NCI-H2227 treated with DMSO at 0.1 percent for 48 hours (cell line): Measurements from ENCODE around the gene TAF6L.
A peak's percentile ranks its signal among the peaks of the same experiment; 100 is the strongest.
"Not testable (repeated sequence)": the region's sequence is repeated elsewhere in the genome, so short reads cannot be mapped to it uniquely, and the experiment has no call there.

Experiments
- DNase-seq: peaks from one replicate; lab custom pipeline; 2025; lab: John Stamatoyannopoulos, UW

TAF6L gene

DNA sequence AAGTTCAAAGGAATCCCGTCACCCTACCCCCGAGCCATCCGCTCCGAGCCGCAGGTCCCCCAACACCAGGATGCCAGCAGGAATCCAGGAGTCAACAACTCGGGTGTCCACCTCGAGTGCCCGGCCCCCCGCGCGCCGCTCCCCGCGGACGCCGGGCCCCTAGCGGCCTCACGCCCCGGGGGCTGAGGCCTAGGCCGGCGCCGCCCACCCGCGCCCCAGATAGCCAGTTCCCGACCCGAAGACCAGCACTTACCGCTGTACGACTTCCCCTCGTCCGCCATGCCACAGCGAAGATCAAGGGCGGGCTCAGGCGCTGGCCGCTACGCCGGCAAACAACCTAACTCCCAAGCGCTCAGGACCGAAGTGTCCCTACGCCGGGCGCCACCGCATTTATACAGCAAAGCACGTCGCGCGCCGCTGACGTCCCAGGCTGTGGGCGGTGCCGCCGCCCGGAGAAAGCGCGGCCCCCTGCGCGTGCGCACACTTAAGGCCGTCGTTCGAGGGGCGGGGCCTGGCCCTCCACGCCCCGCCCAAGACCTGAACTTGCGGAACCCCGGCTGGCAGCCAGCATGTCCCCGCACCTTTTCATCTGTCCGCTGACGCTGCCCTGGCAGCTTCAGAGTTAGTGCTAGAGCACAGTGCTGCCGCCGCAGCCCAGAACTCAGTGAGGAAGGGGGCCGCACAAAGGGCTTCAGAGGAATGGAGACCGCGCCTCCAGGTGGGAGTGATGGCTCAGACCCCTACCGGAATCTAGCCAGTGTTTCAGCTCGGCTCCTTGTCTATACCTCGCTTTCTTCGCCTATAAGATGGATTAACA, 34.1 kb downstream of the TAF6L start, which contains the start of gene NXF1:
Gene NXF1 (minus strand): TSS at position 365 of the 817 bp plus-strand sequence. CDS start 84 bp downstream, at position 281.
- peak; percentile 94 for DNase-seq

- DNase-seq, result no peak
Observed at GRCh38 chr11:62805961-62806441, 34.8 kb downstream of the TAF6L start.

DNA sequence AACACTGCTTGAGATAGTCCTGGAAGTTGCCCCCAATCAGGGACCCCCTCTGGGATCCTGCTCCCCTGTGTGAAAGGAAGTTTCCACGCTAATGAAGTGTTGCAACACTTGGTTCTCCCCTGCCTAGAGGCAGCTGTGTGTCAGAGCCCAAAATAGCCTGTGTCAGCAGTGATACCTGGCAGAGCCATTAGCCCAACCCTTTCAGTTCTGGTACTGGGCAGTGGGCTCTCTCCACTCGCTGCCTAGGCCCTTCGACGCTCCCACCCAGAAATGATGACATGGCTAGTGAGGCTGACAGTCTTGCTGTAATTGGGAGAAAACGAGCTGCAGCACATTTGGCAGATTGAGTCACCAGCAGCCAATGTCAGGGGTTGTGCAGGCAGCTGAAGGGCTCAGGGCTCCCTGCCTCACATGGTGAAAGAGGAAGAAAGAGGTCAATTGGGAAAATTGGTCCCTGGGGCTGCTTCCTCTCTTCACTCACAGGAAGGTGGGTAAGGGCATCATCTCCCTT, 35.5 kb downstream of the TAF6L start:
- DNase-seq, result peak; percentile 16

- DNase-seq, result no peak
Observed at GRCh38 chr11:62810748-62811147, 39.6 kb downstream of the TAF6L start.

DNA sequence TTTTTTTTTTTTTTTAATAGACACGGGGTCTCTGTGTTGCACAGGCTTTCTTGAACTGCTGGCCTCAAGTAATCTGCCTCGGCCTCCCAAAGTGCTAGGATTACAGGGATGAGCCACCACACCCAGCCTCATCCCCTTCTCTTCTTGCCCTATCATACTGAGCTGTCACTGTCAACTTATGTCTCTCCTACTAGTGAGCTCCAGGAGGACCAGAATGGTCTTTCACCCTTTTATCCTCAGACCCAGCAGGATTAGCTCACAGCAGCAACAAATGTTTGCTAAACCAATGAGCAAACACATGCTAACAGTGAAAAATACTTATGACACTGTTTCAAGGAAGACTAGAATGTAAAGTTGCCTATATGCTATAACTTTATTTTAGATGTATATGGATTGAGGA, 40.5 kb downstream of the TAF6L start:
- no peak for DNase-seq

- no peak for DNase-seq
Observed at GRCh38 chr11:62816557-62816956, 45.4 kb downstream of the TAF6L start.

DNA sequence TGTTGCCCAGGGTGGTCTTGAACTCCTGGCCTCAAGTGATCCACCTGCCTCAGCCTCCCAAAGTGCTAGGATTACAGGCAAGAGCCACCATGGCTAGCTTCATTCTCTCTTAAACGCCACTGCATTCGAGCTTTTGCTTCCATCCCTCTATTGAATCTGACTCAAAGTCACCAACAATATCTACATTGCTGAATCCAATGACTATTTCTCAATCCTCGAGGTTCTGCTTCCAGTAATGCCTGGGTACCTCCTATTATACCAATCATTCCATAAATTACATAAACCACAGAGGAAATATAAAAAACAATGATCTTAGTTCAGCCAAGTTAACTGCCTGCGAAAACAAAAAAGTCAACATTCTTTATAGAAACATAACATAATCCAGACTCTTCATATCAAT, 45.9 kb downstream of the TAF6L start:
- DNase-seq, result no peak

GRCh38 chr11:62823677-62824076, 52.5 kb downstream of the TAF6L start:
- DNase-seq, result no peak

GRCh38 chr11:62828130-62828529, 56.9 kb downstream of the TAF6L start:
- DNase-seq, result not testable (repeated sequence)

GRCh38 chr11:62830904-62831519, 59.8 kb downstream of the TAF6L start:
- peak; percentile 63 for DNase-seq

GRCh38 chr11:62831520-62832335, 60.5 kb downstream of the TAF6L start, which contains the start of gene STX5:
Gene STX5, minus strand, starts transcription at chr11:62832051. Its CDS starts 808 bp downstream, at chr11:62831243.
- peak; percentile 98 for DNase-seq

- no peak for DNase-seq
Observed at GRCh38 chr11:62832336-62833234, 61.4 kb downstream of the TAF6L start, which contains the start of gene TEX54. Gene TEX54, minus strand, starts transcription at chr11:62832841.

DNA sequence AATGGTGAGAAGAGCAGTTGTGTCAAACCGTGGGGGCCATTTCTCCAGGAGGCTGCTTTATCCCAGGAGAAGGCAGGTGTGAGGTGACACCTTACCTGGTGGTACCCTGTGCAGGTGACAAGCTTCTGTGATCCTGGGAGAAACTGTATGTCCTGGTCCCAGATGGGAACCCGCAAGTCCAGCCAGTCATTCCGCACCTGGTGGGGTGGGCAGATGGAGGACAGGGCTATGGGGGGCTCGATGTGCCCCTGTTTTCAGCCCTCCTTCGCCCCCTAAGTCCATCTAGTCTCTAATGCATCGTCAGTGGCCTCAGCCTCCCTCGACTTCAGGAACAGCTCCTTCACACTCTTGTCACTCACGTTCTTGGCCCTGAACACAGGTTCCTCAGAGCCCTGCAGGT, 64.1 kb downstream of the TAF6L start:
- no peak for DNase-seq
